HG03139 (cell line): ENCODE data around the gene NKTR.
A peak's percentile ranks its signal among the peaks of the same experiment; 100 is the strongest.
"Not testable (repeated sequence)": the region's sequence is repeated elsewhere in the genome, so short reads cannot be mapped to it uniquely, and the experiment has no call there.

ENCODE experiments used
- ATAC-seq: cut with Tn5 transposase; IDR thresholded peaks from one replicate; pipeline ENCODE4 v1.9.1; 2021; ENCODE audit not compliant: unreplicated experiment

Gene NKTR

DNA sequence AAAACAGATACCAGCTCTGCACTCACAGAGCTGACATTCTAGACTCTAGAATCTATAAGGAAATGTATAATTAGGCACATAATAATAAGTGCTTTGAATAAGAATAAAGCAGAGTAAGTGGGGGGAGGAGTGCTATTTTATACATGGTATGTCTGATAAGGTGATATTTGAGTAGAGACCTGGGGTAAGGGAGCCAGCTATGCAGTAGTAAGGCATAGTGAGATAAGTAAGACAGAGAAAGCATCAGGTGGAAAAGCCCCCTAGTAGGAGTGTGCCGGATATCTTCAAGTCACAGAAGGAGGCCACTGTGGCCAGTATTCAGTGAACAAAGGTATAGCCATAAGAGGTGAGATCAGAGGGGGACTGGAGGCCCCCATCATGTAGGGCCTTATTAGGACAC is 6.9 kb upstream of the NKTR start:
- no peak for ATAC-seq

DNA sequence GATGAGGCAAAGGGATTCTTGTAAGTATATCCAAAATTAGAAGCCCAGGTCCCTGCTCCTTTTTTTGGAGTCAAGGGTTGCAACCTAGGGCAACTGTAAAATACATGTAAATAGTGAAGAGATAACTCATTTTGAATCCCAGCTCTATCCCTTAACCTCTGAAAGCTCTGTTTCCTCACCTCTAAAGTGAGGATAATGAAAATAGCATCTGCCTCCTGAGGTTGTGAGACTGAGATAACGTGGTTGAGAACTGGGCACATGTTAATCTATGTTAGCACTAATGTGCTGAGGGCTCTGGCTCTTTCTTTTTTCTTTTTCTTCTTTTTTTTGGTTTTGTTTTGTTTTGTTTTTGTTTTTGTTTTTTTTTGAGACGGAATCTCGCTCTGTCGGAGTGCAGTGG is 4.8 kb upstream of the NKTR start:
- ATAC-seq: no peak

DNA sequence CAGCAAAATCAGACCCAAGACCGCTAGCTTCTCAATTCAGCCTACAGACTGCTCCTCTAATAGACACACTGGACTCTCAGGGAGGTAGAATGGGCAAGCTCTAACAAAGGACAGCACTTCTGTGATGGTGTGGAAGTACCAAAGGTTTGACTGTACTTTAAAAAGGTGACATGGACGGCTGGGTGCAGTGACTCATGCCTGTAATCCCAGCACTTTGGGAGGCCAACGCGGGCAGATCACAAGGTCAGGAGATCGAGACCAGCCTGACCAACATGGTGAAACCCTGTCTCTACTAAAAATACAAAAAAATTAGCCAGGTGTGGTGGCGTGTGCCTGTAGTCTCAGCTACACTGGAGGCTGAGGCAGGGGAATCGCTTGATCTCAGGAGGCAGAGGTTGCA is 3.4 kb upstream of the NKTR start:
- not testable (repeated sequence) for ATAC-seq

DNA sequence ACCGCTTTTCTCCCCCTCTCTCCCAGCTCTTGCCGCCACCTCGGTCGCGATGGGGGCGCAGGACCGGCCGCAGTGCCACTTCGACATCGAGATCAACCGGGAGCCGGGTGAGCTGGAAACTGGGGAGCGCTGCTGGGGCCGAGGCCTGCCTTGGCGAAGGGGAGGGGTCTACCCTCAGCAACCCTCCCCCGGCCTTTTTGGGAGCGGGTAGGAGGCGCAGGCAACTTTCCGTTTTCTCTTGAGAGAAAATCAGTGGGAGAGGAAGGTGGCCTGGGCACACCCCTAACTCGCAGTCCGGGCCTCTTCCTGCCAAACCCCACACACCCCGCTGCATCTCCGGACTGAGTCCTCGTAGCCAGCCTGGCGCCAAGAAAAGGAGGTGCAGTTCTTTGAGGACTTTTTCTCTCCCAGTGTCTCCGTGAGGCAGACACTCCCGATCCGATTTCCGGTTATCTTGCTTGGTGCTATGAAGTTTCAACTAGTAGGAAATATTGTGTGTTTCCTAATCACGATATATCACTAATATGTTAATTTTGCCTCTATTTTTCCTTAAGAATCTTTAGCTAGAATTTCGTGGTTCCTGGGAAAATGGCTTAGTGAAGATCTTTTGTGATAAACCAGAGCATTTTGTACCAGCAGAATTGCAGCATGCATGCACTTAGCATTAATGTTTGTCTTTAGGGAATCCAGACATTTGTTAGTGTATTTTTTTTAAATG is 631 bp downstream of the NKTR start:
- ATAC-seq: peak; percentile 22

DNA sequence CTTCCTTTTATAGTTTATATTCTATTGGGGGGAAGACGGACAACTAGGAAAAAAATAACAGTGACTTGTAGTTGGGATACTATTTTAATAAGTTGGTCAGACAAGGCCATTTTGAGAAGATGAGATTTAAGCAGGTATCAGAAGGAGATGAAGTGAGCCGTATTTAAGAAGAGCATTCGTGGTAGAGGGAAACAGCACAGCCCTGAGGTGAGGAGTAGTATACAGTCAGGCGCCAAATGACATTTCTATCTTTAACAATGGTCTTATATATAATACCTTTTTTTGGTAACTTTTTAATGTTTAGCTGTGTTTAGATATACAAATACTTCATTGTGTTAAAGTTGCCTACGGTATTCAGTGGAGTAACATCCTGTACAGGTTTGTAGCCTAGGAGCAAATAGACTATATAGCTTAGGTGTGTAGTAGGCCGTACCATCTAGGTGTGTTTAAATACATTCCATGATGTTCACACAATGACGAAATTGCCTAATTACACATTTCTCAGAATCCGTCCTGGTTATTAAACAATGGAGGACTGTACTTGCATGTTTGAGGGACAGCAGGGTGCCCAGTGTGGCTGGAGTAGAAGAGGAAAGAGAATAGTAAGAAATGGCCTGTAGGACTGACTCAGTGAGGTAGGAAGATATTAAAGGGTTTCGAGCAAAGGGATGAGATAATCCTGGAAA is 1.6 kb downstream of the NKTR start:
- ATAC-seq: no peak

DNA sequence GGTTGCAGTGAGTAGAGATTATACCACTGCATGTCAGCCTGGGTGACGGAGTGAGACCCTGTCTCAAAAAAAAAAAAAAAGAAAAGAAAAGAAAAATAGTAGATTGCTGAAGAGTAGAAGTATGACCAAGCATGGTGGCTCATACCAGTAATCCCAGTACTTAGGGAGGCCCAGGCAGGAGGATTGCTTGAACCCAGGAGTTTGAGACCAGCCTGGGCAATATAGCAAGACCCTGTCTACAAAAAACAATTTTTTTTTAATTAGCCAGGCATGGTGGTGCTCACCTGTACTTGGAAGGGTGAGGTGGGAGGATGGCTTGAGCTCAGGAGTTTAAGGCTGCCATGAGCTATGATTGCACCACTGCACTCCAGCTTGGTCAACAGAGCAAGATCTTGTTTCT is 2.5 kb downstream of the NKTR start:
- ATAC-seq: no peak

DNA sequence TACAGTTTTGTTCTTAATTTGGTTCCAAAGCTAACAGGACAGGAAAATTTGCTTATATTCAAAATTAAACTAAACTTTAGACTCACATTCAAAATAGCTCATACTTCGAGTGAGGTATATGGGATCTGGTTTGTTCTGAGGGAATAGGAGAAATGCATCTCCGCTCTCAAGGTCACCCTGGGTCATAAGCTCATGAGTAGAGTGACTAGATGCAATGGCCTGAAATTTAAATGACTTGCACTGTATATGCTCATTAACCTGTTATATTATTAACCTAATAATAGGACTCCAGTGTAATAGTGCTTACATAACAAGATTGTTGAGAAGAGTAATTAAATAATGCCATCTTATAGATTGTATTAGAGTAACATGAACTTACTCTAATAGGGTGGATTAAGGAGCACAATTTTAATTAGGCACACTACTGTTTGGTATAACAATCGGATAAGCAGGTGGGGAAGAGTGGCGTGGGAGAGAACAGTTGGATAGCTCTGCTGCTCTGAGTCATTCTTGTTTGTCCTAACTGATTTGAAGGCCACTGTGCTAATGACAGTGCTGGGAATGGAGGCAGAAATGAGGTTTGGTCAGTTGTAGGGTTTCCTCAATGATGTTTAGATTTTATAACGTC is 5.2 kb downstream of the NKTR start:
- ATAC-seq: no peak

DNA sequence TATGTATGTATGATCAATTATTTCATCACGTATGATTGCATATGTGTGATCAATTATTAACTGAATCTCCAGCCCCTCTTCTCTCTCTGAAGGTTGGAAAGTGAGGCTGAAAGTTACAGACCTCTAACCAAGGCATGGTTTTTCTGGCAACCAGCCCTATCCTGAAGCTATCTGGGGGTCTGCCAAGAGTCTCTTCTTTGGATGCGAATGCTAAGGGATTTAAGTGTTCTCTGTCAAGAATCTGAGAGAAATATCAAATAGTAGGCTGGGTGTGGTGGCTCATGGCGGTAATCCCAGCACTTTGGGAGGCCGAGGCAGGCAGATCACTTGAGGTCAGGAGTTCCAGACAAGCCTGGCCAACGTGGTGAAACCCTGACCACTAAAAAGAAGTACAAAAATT is 8.1 kb downstream of the NKTR start:
- no peak for ATAC-seq

DNA sequence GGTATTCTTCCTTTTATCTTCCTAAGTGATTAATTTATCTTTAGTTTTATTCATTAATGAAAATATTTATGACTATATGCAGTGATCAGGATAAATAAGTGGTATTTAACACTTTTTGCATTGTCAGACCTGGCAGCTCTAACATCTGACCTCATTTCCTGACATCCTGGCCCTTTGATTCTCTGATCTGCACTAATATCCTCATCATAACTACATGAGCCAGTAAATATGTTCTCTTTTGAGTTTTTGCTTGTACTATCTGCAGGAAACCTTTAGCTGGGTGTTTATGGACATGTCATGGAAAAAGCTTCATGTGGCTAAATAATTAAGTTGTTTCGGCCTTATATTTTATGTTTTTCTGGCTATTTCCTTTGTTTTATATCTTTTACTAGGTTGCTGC is 10.5 kb downstream of the NKTR start:
- no peak for ATAC-seq

DNA sequence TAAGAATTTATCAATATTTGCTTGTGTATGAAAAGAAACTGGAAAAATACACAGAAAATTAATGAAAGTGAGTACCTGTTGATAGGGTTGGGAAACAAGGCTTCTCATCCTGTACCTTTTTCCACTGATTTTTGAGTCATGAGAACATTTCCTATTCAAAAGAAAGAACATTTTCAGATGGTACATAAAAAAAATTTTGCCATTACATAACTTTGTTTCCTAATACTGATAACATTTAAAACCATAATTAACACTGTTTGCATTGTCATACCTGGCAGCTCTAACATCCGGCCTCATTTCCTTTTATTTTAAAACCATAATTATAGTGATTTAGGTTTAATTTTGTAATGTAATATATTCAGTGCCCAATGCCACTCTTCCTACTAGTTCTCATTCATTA is 11.7 kb downstream of the NKTR start:
- no peak for ATAC-seq

DNA sequence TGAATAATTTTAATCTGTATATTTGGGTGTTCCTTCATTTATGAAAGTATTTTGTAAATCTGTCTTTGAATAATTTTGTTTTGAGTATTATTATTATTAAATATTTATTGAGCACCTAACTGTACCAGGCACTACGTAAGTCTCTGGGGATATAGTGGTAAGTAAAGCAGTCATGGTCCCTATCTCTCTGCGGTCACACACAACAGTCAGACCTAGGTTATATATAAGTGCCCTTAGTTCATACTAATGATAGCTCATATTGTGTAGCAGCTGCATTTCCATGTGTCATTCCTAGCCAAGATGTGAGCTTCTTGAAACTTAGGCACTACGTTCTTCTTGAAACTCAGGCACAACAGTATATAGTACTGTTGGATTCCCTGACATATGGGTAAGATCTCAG is 12.4 kb downstream of the NKTR start:
- ATAC-seq: peak; percentile 63

DNA sequence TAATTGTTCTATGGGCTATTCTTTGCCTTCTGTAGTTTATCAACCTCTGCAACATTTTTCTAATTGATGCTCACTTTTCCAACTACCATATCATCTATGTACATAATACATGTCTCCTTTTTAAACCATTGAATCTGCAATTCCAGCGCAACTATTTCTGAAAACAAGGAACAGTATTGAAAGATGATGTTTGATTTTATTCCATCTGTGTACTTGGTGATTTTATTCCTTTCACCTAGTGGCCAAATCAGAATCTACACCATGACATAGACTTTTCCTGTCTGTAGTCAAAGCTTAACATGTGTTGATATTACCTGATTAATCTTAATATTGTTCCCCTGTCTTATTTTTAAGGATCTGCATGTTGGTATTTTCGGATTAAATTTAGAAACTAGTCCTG is 13.0 kb downstream of the NKTR start:
- no peak for ATAC-seq

DNA sequence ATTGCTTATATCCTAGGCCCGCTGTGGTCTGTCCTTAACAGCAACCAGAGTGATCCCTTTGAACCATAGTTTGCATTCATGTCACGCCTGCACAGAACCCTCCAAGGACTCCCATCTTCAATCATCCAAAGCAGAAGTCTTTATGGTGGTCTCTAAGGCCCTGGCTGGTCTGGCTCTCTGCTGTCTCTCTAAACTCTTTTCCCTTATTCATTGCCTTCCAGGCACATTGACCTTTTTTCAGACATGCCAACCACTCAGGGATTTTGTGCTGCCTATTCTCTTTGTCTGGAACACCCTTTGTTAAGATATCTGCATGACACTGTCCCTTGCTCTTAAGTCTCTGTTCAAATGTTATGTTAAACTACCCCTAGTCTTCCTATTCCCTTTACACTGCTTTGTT is 31.1 kb downstream of the NKTR start:
- ATAC-seq: no peak

DNA sequence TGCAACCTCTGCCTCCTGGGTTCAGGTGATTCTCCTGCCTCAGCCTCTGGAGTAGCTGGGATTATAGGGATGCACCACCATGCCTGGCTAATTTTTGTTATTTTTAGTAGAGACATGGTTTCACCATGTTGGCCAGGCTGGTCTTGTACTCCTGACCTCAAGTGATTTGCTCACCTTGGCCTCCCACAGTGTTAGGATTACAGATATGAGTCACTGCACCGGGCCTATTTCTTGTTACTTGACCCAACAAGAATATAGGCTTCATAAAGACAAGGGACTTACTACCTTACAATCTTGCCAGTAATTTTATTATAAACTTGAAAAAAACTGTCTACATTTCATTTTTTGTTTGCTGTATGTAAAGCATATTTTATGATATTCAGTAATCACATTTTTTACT is 31.7 kb downstream of the NKTR start:
- ATAC-seq: no peak

DNA sequence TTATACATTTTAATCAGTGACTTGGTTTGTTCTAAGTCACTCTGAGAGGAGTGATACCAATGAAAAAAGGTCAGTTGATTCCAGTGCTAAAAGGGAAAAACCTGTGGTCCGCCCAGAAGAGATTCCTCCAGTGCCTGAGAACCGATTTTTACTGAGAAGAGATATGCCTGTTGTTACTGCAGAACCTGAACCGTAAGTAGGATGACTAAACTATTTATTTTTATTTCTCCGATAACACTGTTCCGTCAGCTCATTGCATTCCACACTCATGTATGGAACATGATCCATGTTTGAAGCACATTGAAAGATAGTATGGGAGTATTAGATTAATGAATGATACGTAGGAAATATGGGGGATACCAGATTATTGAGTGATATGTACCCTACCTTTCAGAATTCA is 33.1 kb downstream of the NKTR start:
- no peak for ATAC-seq

DNA sequence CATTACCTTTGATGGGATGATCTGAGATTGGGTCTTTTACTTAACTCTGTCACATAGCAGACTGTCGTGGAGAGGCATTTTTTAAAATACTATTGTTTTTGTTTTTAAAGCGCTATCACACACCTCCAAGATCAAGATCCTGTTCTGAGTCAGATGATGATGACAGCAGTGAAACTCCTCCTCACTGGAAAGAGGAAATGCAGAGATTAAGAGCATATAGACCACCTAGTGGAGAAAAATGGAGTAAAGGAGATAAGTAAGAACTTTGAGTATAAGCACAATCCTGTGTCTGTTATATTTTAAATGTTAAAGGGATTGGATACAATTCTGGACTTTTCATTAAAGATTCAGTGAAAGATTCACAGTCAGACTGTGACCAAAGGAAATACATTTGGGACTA is 34.6 kb downstream of the NKTR start:
- ATAC-seq: no peak

DNA sequence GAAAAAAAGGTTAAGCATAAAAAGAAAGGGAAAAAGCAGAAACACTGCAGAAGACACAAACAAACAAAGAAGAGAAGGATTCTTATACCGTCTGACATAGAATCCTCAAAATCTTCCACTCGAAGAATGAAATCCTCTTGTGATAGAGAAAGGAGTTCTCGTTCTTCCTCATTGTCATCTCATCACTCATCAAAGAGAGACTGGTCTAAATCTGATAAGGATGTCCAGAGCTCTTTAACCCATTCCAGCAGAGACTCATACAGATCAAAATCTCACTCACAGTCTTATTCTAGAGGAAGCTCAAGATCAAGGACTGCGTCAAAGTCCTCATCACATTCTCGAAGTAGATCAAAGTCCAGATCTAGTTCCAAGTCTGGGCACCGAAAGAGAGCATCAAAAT is 36.5 kb downstream of the NKTR start:
- ATAC-seq: no peak

DNA sequence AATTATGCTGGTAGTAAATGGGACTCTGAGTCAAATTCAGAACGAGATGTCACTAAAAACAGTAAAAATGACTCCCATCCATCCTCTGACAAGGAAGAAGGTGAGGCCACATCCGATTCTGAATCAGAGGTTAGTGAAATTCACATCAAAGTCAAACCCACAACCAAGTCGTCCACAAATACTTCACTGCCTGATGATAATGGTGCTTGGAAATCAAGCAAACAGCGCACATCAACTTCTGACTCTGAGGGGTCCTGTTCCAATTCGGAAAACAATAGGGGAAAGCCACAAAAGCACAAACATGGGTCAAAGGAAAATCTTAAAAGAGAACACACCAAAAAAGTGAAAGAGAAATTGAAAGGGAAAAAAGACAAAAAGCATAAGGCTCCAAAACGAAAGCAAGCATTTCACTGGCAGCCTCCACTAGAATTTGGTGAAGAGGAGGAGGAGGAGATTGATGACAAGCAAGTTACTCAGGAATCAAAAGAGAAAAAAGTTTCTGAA is 37.9 kb downstream of the NKTR start:
- no peak for ATAC-seq

DNA sequence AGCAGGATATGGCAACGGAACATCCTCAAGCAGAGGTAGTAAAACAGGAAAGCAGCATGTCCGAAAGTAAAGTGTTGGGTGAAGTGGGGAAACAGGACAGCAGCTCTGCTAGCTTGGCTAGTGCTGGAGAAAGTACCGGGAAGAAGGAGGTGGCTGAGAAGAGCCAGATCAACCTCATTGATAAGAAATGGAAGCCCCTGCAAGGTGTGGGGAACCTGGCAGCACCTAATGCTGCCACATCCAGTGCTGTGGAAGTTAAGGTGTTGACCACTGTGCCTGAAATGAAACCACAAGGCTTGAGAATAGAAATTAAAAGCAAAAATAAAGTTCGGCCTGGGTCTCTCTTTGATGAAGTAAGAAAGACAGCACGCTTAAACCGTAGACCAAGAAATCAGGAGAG is 38.7 kb downstream of the NKTR start:
- no peak for ATAC-seq

DNA sequence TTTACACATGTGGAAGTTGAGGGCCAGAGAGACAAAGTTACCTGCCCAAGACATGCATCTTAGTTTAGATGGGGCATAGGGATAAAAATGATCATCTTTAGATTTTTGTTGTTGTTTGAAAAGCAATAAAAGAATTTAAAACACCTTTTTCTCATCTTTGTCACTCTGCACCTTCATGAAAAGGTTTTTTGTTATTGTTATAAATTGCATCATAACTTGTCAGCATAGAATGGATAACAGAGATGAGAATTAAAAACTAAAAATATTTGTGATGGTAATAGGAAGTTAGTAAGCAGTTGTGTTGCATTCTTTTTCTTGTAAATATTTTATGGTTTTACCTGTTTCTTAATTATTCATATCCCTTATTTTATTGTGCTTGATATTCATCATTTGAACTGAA is 39.6 kb downstream of the NKTR start:
- no peak for ATAC-seq

DNA sequence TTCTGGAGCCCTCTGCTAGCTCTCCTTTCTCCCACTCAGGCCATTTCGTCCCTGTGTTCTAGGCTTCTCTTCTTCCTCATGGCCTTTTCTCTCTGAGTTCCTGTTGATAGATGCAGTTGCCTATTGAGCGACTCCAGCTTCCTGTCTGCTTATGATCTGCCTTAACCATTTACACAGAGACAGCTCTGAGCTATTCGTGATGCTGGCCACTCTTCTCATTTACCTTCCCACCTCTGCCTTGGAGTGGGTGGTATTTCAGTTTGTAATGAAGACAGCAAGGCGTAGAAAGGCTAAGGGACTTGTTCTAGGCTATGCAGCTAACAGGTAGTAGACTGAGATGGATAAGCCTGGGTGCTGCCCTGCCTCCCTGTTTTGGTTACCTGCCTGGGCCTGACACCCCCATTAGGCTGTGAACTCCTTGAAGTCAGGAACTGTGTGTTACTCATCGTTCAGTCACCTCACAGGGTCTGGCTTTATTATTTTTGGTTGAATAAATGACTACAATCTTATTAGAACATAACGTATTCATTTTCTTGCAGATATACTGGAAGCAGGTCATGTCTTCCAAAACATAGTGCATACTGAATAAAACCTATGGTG is 40.4 kb downstream of the NKTR start:
- ATAC-seq: no peak
